Activated CD8-positive, alpha-beta T cell treated with anti-CD3 and anti-CD28 coated beads for 36 hours (primary cell): Measurements from ENCODE around the gene SP140. TPM values are rescaled to one million over a fixed set of nuclear protein-coding genes. Genes with fewer than 3 reads are reported as not detected.

Experiments used
- ATAC-seq: fragments of 200-7000 bp; cut with Tn5 transposase; one replicate; pipeline ENCODE4 v1.10.0; 2021; ENCODE audit warnings: mild to moderate bottlenecking, moderate library complexity
- CTCF ChIA-PET: fragments of 350-600 bp; sonication (Branson Sonifier 250); formaldehyde crosslinking; loops from one replicate; lab custom pipeline; 2021; ENCODE audit warnings: antibody characterized with exemption; lab: Charles Lee
- POLR2A ChIA-PET: fragments of 350-600 bp; sonication (Branson Sonifier 250); formaldehyde crosslinking; loops from one replicate; lab custom pipeline; 2021; ENCODE audit warnings: antibody characterized with exemption; lab: Charles Lee
- DNase-seq: peaks from one replicate; pipeline ENCODE4 v3.0.0-alpha.2; 2020
- H3K27ac Mint-ChIP-seq: one replicate; pipeline ENCODE4 v1.8.0; 2021; ENCODE audit warnings: mild to moderate bottlenecking, mixed read lengths
- H3K27me3 Mint-ChIP-seq: one replicate; pipeline ENCODE4 v1.8.0; 2021; ENCODE audit warnings: mixed read lengths
- H3K36me3 Mint-ChIP-seq: one replicate; pipeline ENCODE4 v1.8.0; 2021; ENCODE audit warnings: low read depth, mixed read lengths
- H3K4me1 Mint-ChIP-seq: one replicate; pipeline ENCODE4 v1.8.0; 2021; ENCODE audit warnings: low read depth, mixed read lengths
- H3K4me3 Mint-ChIP-seq: one replicate; pipeline ENCODE4 v1.8.0; 2021; ENCODE audit warnings: mild to moderate bottlenecking, moderate library complexity, mixed read lengths
- H3K9me3 Mint-ChIP-seq: one replicate; pipeline ENCODE4 v1.8.0; 2021; ENCODE audit warnings: mixed read lengths
- CTCF ChIP-seq: fragments of 200-600 bp; IDR thresholded peaks from one replicate; pipeline ENCODE4 v1.8.0; 2022; ENCODE audit warnings: antibody characterized with exemption, mild to moderate bottlenecking
- intact Hi-C: fragments of 100-400 bp; cut with micrococcal nuclease; formaldehyde crosslinking; loops from one replicate; pipeline ENCODE4 v1.10.0; 2022
- total RNA-seq, 2 experiments: library from RNA; stranded (reverse); gene quantifications; one replicate each; pipeline ENCODE4 v1.2.3, GENCODE V29; 2021

The SP140 gene
- total RNA-seq, 2 experiments from 2014 or later, result 78.1 to 78.3 TPM

GRCh38 chr2:230244211-230244610 lies 18.7 kb downstream of the SP140 start:
- H3K4me3 Mint-ChIP-seq, result no peak overlapping the region
- H3K36me3 Mint-ChIP-seq, result peaks cover 31% of the 10 kb centered on the region
- ATAC-seq (no peak), DNase-seq (no peak)
- no peaks in the 10 kb centered on the region for H3K27me3 Mint-ChIP-seq
- no peak for TF ChIP-seq CTCF
- no peaks in the 10 kb centered on the region for H3K4me1 Mint-ChIP-seq
- CTCF ChIA-PET, result no interaction called here
- no peaks in the 10 kb centered on the region for H3K9me3 Mint-ChIP-seq
- intact Hi-C loops, result no loop called here
- H3K27ac Mint-ChIP-seq, result no peak overlapping the region
- POLR2A ChIA-PET, result no interaction called here

GRCh38 chr2:230246206-230246605 lies 20.7 kb downstream of the SP140 start:
- POLR2A ChIA-PET, result interaction anchor here (0.6 to 1.3 kb wide), 2 partner anchors 8 to 381 kb away, joined by 5 to 6 read pairs; no protein-coding TSS in a partner anchor
- Mint-ChIP-seq H3K27ac (no peak overlapping the region), H3K9me3 (no peaks in the 10 kb centered on the region), H3K36me3 (peaks cover 20% of the 10 kb centered on the region), H3K27me3 (no peaks in the 10 kb centered on the region), H3K4me3 (no peak overlapping the region), H3K4me1 (no peaks in the 10 kb centered on the region)
- intact Hi-C loops, result no loop called here
- no peak for ATAC-seq
- CTCF ChIA-PET, result no interaction called here
- no peak for TF ChIP-seq CTCF
- no peak for DNase-seq

- Mint-ChIP-seq H3K27me3 (no peaks in the 10 kb centered on the region), H3K4me3 (no peak overlapping the region), H3K36me3 (peaks cover 6% of the 10 kb centered on the region), H3K27ac (no peak overlapping the region), H3K4me1 (no peaks in the 10 kb centered on the region), H3K9me3 (peaks cover under 1% of the 10 kb centered on the region)
- ChIA-PET POLR2A (no interaction called here), CTCF (no interaction called here)
- no peak for DNase-seq
- no peak for ATAC-seq
- intact Hi-C loops, result no loop called here
- no peak for TF ChIP-seq CTCF
Observed at GRCh38 chr2:230250231-230250630, 24.7 kb downstream of the SP140 start.

- ChIA-PET POLR2A (interaction anchor here (0.7 to 1.9 kb wide), 9 partner anchors 9 to 372 kb away, joined by 3 to 5 read pairs (median 4); partner anchors contain the start of gene SP110), CTCF (interaction anchor here (1.2 to 1.5 kb wide), 2 partner anchors 35 to 128 kb away, joined by 3 to 4 read pairs; partner anchors contain the start of gene SP110)
- TF ChIP-seq CTCF, result no peak
- ATAC-seq, result peak; percentile 72
- Mint-ChIP-seq H3K36me3 (peaks cover 34% of the 10 kb centered on the region), H3K27me3 (no peaks in the 10 kb centered on the region), H3K27ac (no peak overlapping the region), H3K9me3 (peaks cover 4% of the 10 kb centered on the region), H3K4me1 (peaks cover 24% of the 10 kb centered on the region), H3K4me3 (no peak overlapping the region)
- peak; percentile 76 for DNase-seq
- intact Hi-C loops, result no loop called here
Observed at GRCh38 chr2:230254152-230254881, 28.8 kb downstream of the SP140 start.

- peak overlapping the region; percentile 14 for H3K4me3 Mint-ChIP-seq
- TF ChIP-seq CTCF, result no peak
- ChIA-PET CTCF (no interaction called here), POLR2A (no interaction called here)
- peak; percentile 65 for ATAC-seq
- H3K36me3 Mint-ChIP-seq, result peaks cover 52% of the 10 kb centered on the region
- H3K9me3 Mint-ChIP-seq, result peaks cover 23% of the 10 kb centered on the region
- intact Hi-C loops, result loop anchor here (5.0 kb wide), 1 partner anchor 60 kb away; no protein-coding TSS in a partner anchor
- no peaks in the 10 kb centered on the region for H3K27me3 Mint-ChIP-seq
- DNase-seq, result peak; percentile 34
- H3K4me1 Mint-ChIP-seq, result peaks cover 44% of the 10 kb centered on the region
- peak overlapping the region; percentile 94 for H3K27ac Mint-ChIP-seq
Observed at GRCh38 chr2:230256733-230257332, 31.3 kb downstream of the SP140 start.
